GM18867 (cell line): ENCODE data around the gene MTOR.
"Not testable (repeated sequence)": the region's sequence is repeated elsewhere in the genome, so short reads cannot be mapped to it uniquely, and the experiment has no call there.

Experiments
- ATAC-seq: cut with Tn5 transposase; IDR thresholded peaks from one replicate; pipeline ENCODE4 v1.9.1; 2021; ENCODE audit warnings: mild to moderate bottlenecking, moderate library complexity; ENCODE audit not compliant: unreplicated experiment

Gene MTOR

DNA sequence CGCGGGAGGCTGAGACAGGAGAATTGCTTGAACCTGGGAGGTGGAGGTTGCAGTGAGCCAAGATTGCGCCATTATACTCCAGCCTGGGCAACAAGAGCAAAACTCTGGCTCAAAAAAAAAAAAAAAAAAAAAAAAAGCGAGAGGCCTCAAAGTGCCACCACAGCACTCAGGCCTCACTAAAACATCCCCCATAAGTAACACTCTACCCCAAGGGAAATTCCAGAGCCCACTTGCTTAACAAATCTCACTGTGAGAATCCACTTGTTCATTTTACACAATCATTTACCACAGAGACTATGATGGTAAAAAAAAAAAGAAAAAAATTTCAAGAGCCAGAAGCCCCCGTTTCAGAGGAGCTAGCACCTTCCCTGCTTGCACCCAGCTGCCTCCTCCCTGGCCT lies 136.4 kb downstream of the MTOR start:
- ATAC-seq, result no peak

DNA sequence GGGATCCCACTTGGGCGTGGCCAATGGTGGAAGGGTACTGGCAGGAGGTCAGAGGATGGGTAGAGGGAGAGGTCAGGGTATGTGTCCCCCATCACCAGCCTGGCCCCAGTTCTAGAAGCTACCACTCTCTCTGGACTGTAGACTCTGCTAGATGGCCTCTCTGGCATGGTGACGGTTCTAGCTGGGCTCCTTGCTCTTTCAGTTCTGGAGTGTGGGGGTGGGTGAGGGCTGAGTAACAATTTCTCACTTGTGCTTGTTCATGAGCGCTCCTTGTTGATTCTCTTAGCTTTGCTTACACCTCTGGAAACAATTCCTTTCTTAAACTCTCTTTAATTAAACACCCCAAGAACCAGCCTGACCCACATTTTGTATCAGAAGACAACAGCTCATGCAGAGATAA lies 137.4 kb downstream of the MTOR start:
- ATAC-seq, result no peak

GRCh38 chr1:11116318-11116717 lies 146.0 kb downstream of the MTOR start:
- no peak for ATAC-seq

DNA sequence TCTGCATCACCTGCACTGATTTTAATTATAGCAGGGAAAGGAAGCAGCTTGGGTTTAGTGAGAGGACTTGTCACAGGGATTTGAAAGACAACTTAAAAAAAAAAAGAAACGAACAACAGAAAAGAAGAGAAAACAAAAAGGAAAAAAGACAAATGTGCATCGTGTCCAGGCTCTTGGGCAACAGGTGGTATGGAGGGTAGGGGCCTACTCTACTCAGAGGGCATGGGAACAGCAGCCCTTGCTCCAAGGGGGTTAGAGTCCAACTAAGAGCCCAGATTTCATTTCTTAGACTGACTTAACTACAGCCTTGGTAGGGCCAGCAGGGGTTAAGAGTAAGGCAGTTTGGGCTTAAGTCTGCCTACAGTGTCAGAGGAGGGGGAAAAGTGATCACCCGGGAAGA lies 147.4 kb downstream of the MTOR start:
- no peak for ATAC-seq

GRCh38 chr1:11109047-11109760 lies 153.1 kb downstream of the MTOR start:
- ATAC-seq, result no peak

GRCh38 chr1:11107599-11107998 lies 154.8 kb downstream of the MTOR start:
- ATAC-seq, result no peak

DNA sequence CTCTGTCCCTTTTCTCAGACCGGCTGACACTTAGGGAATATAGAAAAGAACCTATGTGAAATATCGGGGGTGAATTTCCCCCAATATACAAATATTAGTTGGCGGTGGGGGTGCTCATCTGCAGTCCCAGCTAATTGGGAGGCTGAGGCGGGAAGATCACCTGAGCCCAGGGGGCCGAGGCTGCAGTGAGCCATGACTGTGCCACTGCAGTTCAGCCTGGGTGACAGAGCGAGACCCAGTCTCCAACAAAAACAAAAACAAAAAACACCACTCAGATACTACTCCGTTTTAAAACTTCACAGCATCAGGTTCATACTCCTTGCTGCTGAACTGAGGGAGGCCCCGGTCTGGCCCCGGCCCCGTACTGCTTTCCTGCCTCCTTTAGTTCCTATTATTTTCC lies 156.8 kb downstream of the MTOR start:
- ATAC-seq, result no peak

DNA sequence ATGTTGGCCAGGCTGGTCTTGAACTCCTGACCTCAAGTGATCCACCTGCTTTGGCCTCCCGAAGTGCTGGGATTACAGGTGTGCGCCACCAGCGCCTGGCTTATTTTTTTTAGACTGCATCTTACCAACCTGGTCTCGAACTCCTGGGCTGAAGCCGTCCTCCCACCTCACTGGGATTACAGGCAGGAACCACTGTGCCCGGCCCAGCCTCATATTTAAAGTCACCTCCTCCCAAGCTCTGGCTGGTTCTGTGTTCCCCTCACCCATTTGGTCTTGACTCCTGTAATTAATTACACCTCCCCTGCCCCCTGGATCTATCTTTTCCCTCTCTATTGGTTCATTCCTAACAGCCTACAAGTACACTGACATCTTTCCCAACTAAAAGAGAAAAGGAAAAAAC lies 161.0 kb downstream of the MTOR start:
- ATAC-seq, result no peak

- ATAC-seq, result not testable (repeated sequence)
These were observed 161.5 kb downstream of the MTOR start for GRCh38 chr1:11100806-11101205.

- no peak for ATAC-seq
These were observed 162.2 kb downstream of the MTOR start for GRCh38 chr1:11100149-11100493.

DNA sequence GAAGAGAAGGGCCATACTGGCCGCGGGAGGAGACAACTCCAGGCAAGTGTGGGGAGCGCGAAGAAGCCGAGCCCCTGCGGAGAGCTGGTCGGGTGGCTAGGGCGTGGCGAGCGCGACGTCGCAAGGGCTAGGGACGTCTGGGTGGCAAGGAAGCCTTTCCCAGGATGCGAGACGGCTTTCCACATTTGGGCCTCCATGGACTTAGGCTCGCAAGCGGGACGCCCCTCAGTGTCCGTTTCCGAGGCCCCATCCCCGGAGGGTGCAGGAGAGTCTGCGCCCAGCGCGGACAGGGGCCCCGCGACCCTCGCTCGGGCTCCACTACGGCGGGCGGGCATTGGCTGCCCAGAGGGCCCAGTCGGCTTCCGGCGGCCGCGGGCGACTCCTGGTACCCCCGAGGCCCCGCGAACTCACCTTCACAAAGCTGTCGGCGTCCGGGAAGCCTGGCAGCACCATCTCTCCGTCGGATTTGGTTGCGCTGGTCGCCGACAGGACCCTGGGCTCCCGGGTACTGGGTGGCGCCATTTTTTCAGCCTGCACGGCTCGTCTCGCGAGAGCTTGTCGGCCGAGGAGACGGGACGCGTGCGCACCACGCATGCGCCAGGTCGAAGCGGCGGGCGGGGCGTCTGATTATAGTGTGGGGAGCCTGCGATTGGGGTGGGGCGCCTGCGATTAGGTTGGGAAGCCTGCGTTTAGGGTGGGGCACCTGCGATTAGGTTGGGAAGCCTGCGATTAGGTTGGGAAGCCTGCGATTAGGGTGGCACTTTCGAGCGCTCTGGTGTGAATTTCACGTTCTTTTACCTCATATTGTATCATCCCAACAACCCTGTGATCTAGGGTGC lies 162.8 kb downstream of the MTOR start, which contains the start of gene EXOSC10:
Gene EXOSC10 (minus strand): TSS at position 560 of the 839 bp plus-strand sequence. CDS start 38 bp downstream, at position 522.
- peak; percentile 75 for ATAC-seq

DNA sequence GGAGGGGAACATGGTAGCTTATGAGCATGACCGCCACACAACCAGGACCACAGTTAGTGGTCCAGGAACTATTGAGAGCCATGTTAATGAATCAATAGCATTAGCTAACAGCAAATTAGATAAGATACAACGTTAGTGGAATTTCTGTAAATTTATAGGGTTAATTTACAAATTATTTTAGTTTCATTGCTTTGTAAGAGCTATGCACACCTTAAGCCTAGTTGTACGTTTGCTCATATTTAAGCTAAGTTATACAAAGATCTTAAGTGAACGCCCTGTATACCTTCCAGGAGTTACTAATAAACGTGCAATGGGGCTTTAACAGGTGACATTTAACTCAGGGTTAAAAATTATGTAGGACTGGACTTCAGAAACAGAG lies 163.4 kb downstream of the MTOR start:
- ATAC-seq, result no peak

- ATAC-seq, result not testable (repeated sequence)
These were observed 178.6 kb downstream of the MTOR start for GRCh38 chr1:11083784-11084183.

- ATAC-seq, result no peak
These were observed 181.4 kb downstream of the MTOR start for GRCh38 chr1:11080931-11081330.

DNA sequence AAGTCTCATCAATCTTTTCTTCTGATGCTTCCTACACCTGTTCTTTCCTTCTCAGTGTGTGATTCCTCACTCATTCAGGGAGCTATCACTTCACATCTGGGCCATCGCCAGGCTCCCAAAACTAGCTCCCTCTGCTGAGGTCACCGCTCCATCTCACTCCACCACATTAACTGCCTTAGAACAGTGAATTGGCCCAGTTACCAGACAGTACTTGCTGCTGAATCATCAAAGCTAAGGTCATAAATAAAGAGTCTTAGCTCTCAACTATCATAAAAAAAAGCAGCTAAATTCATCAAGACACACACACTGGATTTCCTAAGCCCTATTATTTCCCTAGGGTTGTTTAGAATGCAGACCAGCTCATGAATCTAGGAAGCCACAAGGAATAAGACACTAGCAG lies 183.7 kb downstream of the MTOR start:
- no peak for ATAC-seq

GRCh38 chr1:11073398-11073797 lies 189.0 kb downstream of the MTOR start:
- ATAC-seq, result not testable (repeated sequence)

DNA sequence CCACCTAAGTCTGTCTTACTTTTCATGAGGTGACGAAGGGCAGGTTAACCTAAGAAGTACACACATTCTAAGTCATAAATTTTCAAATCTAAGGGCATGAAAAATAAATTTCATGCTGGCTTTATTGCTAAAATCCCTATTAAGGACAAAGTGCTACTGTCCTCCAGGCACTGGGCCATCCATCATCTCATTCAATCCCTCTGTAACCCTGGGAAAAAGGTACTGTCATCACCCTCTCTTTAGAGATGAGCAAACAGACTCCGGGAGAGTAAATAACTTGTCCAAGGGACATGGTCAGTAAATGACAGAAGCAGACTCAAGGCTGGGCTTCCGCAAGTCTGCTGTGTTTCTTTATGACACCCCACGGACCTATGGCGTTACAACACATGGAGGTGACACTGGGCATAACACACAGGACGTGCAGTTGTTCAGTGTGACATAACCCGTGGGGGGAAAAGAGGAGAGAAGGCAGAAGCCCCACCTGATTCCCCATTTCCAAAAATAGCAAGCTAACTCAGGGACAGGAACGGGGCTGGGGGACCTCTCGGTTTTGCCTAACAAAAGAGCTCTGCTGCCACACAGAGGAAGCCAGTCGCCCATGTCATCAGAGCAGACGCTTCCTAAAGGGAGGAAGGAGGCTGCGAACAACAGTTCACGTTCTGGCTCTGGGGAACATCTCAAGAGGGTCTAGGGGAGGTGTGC lies 190.0 kb downstream of the MTOR start:
- ATAC-seq, result no peak

DNA sequence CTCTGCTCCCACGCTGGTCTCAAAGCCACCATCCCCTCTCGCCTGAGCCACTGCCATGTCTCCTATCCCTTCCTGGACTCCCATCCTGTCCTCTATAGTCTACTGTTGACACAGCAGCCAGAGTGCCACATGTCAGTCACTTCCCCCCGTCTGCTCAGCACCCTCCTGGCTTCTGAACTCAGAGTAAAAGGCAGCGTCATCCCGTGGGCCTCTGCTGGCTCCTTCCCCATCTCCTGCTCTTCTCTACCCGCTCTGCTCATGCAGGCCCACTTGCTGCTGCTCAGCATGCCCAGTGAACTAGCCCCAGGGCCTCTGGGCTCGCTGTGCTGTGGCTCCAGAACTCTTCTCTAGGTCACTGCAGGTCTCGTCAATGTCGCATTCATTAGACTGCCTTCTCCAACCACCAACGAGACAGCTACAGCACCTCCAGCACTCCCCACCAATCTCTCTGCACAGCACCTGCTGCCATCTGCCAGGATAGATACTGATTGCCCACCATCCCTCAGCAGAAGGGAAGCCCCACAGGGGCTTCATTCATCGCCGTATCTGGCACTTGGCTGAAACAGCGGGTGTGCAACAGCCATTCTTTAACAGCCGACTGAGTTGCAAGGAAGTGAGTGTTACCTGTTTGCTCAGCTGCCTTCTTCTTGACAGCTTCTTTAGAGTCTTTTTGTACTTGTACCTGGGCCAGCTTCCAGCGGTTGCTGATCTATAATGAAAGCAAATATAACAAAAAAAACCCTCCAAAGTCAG lies 190.7 kb downstream of the MTOR start:
- ATAC-seq, result no peak

DNA sequence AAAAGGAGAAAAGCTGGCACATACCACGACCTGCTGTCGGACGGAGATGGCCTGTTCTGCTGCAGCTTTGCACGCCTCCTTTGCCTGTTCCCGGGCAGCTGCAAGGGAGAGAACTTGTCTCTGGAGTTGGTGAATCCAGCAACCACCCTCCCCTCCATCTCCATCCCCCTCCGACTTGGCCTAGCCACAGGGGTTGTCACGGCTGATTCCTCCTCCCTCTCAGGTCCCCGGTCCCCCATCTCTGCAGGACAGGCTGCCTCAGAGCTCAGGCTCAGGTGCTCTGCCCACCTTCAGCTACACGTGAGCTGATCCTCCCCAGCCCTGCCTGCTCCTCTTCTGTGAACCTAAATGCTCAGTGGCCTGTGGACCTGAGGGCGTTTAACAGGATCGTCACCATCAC lies 191.5 kb downstream of the MTOR start:
- no peak for ATAC-seq

- ATAC-seq, result no peak
These were observed 193.5 kb downstream of the MTOR start for GRCh38 chr1:11068600-11069473.
